Progenitor cell of endocrine pancreas (in vitro differentiated cells): Measurements from ENCODE around the gene LCE7A. TPM values are rescaled to one million over a fixed set of nuclear protein-coding genes. Genes with fewer than 3 reads are reported as not detected.

Source experiments
- DNase-seq: peaks from one replicate; pipeline ENCODE4 v3.0.0; 2021; ENCODE audit warnings: low spot score; ENCODE audit not compliant: unreplicated experiment
- H3K27ac Mint-ChIP-seq: 2 replicates; pipeline ENCODE4 v1.8.0; 2021; ENCODE audit warnings: mild to moderate bottlenecking, moderate library complexity, mixed read lengths
- H3K27me3 Mint-ChIP-seq: 2 replicates; pipeline ENCODE4 v1.8.0; 2021; ENCODE audit warnings: mixed read lengths
- H3K36me3 Mint-ChIP-seq: 2 replicates; pipeline ENCODE4 v1.8.0; 2022; ENCODE audit warnings: mixed read lengths; ENCODE audit not compliant: insufficient read depth
- H3K4me1 Mint-ChIP-seq: 2 replicates; pipeline ENCODE4 v1.8.0; 2021; ENCODE audit warnings: low read depth, mixed read lengths
- H3K4me3 Mint-ChIP-seq: 2 replicates; pipeline ENCODE4 v1.8.0; 2021; ENCODE audit warnings: low read depth, mild to moderate bottlenecking, moderate library complexity, mixed read lengths
- H3K9me3 Mint-ChIP-seq: 2 replicates; pipeline ENCODE4 v1.8.0; 2021; ENCODE audit warnings: low read depth, mixed read lengths
- total RNA-seq: library from RNA; stranded (reverse); gene quantifications from 2 replicates; pipeline ENCODE4 v1.2.1, GENCODE V29; 2021
- TF ChIP-seq, protein P1 (sequence below): fragments of 200-600 bp; sonication (generic); IDR thresholded peaks from one replicate; pipeline ENCODE4 v1.5.0; 2021; ENCODE audit warnings: antibody characterized with exemption, mild to moderate bottlenecking; ENCODE audit not compliant: unreplicated experiment

LCE7A gene
- total RNA-seq, 1 donor from 2014 or later, result not detected

DNA sequence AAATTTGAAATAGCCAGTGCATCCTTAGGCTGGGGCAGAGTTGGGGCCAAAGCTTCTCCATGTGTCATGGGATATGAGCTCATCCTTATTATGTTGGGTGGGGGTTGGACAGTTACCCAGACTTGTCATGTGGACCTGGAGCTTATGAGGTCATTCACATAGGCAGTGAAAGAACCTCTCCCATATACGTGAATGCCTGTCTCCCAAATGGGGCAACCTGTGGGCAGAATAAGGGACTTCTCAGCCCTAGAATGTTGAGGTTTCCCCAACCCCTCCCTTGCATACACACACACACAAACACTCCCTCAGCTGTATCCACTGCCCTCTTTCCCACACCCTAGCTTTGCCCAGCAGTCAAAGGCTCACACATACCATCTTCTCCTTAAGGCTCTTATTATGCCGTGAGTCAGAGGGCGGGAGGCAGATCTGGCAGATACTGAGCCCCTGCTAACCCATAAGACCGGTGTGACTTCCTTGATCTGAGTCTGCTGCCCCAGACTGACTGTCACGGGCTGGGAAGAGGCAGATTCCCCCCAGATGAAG lies 46.3 kb downstream of the LCE7A start:
- H3K36me3 Mint-ChIP-seq, result no peaks in the 10 kb centered on the region
- TF ChIP-seq, protein P1, sequence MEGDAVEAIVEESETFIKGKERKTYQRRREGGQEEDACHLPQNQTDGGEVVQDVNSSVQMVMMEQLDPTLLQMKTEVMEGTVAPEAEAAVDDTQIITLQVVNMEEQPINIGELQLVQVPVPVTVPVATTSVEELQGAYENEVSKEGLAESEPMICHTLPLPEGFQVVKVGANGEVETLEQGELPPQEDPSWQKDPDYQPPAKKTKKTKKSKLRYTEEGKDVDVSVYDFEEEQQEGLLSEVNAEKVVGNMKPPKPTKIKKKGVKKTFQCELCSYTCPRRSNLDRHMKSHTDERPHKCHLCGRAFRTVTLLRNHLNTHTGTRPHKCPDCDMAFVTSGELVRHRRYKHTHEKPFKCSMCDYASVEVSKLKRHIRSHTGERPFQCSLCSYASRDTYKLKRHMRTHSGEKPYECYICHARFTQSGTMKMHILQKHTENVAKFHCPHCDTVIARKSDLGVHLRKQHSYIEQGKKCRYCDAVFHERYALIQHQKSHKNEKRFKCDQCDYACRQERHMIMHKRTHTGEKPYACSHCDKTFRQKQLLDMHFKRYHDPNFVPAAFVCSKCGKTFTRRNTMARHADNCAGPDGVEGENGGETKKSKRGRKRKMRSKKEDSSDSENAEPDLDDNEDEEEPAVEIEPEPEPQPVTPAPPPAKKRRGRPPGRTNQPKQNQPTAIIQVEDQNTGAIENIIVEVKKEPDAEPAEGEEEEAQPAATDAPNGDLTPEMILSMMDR, result no peak
- no peak overlapping the region for H3K27ac Mint-ChIP-seq

GRCh38 chr1:152907686-152908601 lies 48.1 kb downstream of the LCE7A start, which contains the start of gene IVL:
Gene IVL (plus strand): TSS chr1:152908546. CDS start chr1:152909798, 1,252 bp downstream.
- no peak within 1 kb of the TSS for H3K4me3 Mint-ChIP-seq
- no peaks in the 10 kb centered on the region for H3K4me1 Mint-ChIP-seq
- H3K36me3 Mint-ChIP-seq, result no peaks in the 10 kb centered on the region
- no peak within 1 kb of the TSS for H3K27ac Mint-ChIP-seq
- peaks cover 36% of the 10 kb centered on the region for H3K9me3 Mint-ChIP-seq
- no peak for DNase-seq
- peaks cover 2% of the 10 kb centered on the region for H3K27me3 Mint-ChIP-seq
- TF ChIP-seq, protein P1, result no peak

More for the DNA sequence above, 46.3 kb downstream of the LCE7A start:
- no peak for DNase-seq
- Mint-ChIP-seq H3K27me3 (no peaks in the 10 kb centered on the region), H3K4me3 (no peak overlapping the region), H3K4me1 (no peaks in the 10 kb centered on the region), H3K9me3 (peaks cover 28% of the 10 kb centered on the region)

DNA sequence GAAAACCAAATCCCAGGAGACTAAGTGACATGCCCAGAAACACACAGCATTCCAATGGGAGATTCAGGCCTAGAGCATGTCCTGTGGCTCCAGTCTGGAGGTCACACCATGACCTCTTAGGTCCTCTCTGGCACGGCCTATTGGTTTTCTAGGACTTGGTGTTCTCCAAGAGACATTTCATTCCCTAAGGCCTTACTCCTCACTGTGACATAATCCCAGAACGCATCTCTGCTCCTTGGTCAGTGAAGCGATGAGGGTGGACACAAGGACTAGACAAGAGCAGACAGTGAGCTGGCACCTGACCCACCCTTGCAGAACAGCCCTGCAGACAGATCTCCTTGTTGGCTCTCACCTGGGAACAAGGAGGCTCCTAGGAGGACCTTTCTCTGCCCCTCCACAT lies 49.4 kb downstream of the LCE7A start:
- DNase-seq, result no peak
- no peak overlapping the region for H3K27ac Mint-ChIP-seq
- H3K9me3 Mint-ChIP-seq, result peaks cover 38% of the 10 kb centered on the region
- H3K36me3 Mint-ChIP-seq, result no peaks in the 10 kb centered on the region
- H3K4me1 Mint-ChIP-seq, result no peaks in the 10 kb centered on the region
- H3K4me3 Mint-ChIP-seq, result no peak overlapping the region
- TF ChIP-seq, protein P1, result no peak
- peaks cover 3% of the 10 kb centered on the region for H3K27me3 Mint-ChIP-seq

Other genes starting within 250 kb of the LCE7A start
- gene LCE3B, start 246.2 kb upstream of the LCE7A start, total RNA-seq, result not detected in 2 replicates
- gene LCE3A, start 236.9 kb upstream of the LCE7A start, total RNA-seq, result not detected in 2 replicates
- not detected in 2 replicates for gene LCE2D, start 196.6 kb upstream of the LCE7A start, total RNA-seq
- not detected in 2 replicates for gene LCE2C, start 184.7 kb upstream of the LCE7A start, total RNA-seq
- not detected in 2 replicates for gene LCE2B, start 173.9 kb upstream of the LCE7A start, total RNA-seq
- not detected in 2 replicates for gene LCE2A, start 161.7 kb upstream of the LCE7A start, total RNA-seq
- not detected in 2 replicates for gene LCE4A, start 151.8 kb upstream of the LCE7A start, total RNA-seq
- gene KPRP, start 102.0 kb upstream of the LCE7A start, total RNA-seq, result not detected in 2 replicates
- gene LCE1F, start 84.9 kb upstream of the LCE7A start, total RNA-seq, result not detected in 2 replicates
- gene LCE1E, start 73.7 kb upstream of the LCE7A start, total RNA-seq, result not detected in 2 replicates
- not detected in 2 replicates for gene LCE1D, start 63.3 kb upstream of the LCE7A start, total RNA-seq
- not detected in 2 replicates for gene LCE1C, start 53.3 kb upstream of the LCE7A start, total RNA-seq
- gene LCE1B, start 48.0 kb upstream of the LCE7A start, total RNA-seq, result not detected in 2 replicates
- gene LCE1A, start 32.5 kb upstream of the LCE7A start, total RNA-seq, result not detected in 2 replicates
- gene LCE6A, start 17.1 kb upstream of the LCE7A start, total RNA-seq, result not detected in 2 replicates
- not detected in 2 replicates for gene SMCP, start 18.3 kb downstream of the LCE7A start, total RNA-seq
- not detected in 2 replicates for gene IVL, start 48.5 kb downstream of the LCE7A start, total RNA-seq
- gene SPRR5, start 87.2 kb downstream of the LCE7A start, total RNA-seq, result not detected in 2 replicates
- not detected in 2 replicates for gene SPRR4, start 110.7 kb downstream of the LCE7A start, total RNA-seq
- gene SPRR1A, start 124.1 kb downstream of the LCE7A start, total RNA-seq, result not detected in 2 replicates
- not detected in 2 replicates for gene SPRR3, start 141.8 kb downstream of the LCE7A start, total RNA-seq
- not detected in 2 replicates for gene SPRR1B, start 171.2 kb downstream of the LCE7A start, total RNA-seq
- gene SPRR2D, start 181.1 kb downstream of the LCE7A start, total RNA-seq, result not detected in 2 replicates
- gene SPRR2A, start 197.5 kb downstream of the LCE7A start, total RNA-seq, result not detected in 2 replicates
- not detected in 2 replicates for gene SPRR2B, start 211.6 kb downstream of the LCE7A start, total RNA-seq
- not detected in 2 replicates for gene SPRR2E, start 234.5 kb downstream of the LCE7A start, total RNA-seq